Erythroblast (primary cell): ENCODE results near the gene MMRN2.

Experiments used
- DNase-seq, 2 experiments: peaks; one replicate each; lab custom pipeline; 2025; lab: John Stamatoyannopoulos, UW
- GATA1 ChIP-seq: IDR thresholded peaks from 2 replicates; pipeline ENCODE4 v1.6.1; 2011; ENCODE audit warnings: low read depth, mild to moderate bottlenecking, control low read depth, low read length, moderate library complexity
- POLR2A ChIP-seq: IDR thresholded peaks from 2 replicates; pipeline ENCODE4 v1.6.1; 2011; ENCODE audit warnings: mild to moderate bottlenecking, low read length

Gene MMRN2

DNA sequence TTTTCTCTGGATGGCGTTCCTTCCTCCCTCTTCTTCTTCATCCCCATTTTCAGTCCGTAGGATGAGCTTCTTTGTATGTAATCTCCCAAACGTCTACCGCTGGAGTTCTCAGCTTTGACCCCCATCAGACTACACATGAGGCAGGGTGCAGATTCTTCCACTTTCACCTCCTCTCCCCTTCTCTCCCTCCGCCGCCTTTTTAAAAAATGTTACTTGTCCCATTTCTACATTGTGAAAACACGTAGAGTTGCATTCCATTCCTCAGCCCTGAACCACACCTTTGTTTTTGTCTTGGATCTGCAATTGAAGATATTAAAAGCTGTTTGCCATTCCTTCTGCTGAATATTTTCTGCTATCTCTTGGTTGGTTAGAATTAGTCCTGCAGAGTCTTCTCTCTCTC, 17.1 kb upstream of the MMRN2 start:
- DNase-seq, result no peak
- TF ChIP-seq GATA1 (no peak), POLR2A (no peak)

- TF ChIP-seq GATA1 (no peak), POLR2A (no peak)
Measured at GRCh38 chr10:86972613-86973380, 15.4 kb upstream of the MMRN2 start.

DNA sequence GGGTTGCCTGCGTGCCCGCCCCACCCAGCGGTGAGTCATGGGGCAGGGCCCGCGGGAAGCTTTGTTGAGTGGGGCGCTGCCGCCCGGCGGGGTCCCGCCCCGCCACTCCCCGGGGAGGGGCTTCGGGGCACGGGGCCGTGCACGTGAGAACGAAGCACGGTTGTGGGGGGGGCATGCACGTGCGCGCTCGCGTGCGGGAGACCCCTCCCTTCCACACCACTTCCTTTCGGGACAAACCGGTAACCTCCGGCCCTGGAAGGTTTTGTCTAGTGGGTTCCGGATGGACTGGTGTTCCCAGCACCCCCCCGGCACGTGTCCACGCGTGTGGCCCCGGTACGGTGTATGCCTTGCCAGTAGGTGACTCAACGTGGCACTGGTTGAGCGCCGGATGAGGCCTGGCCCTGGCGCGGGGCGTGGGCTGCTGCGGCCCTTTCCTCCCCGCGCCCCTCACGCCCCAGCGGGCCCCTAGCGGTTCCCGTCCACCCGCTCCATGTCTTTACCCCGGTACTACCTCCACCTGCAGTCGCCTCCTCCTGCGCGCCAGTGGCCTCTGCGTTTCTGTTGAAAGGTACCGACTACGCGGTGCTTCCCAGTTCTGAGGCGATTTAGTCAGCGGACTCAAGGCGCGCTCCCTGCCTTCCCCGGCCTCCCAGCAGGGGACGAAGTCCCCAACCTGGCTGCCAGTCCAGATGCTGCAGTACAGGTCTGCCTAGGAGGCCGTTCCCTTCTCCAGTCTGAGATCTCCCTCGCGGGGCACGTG, 14.0 kb upstream of the MMRN2 start:
- DNase-seq, result peak; percentile 69 to 78

More at GRCh38 chr10:86972613-86973380, 15.4 kb upstream of the MMRN2 start:
- no peak for DNase-seq

GRCh38 chr10:86970982-86971231, 13.5 kb upstream of the MMRN2 start:
- no peak for TF ChIP-seq GATA1
- no peak for TF ChIP-seq POLR2A
- DNase-seq, result no peak

More for the DNA sequence above, 14.0 kb upstream of the MMRN2 start:
- TF ChIP-seq GATA1 (no peak), POLR2A (no peak)

- no peak for TF ChIP-seq POLR2A
- TF ChIP-seq GATA1, result no peak
- DNase-seq, result no peak
Measured at GRCh38 chr10:86970162-86970981, 13.0 kb upstream of the MMRN2 start.

GRCh38 chr10:86969421-86970041, 12.1 kb upstream of the MMRN2 start:
- TF ChIP-seq GATA1, result no peak
- TF ChIP-seq POLR2A, result no peak
- no peak for DNase-seq

- no peak for DNase-seq
- TF ChIP-seq POLR2A (no peak), GATA1 (no peak)
Measured at GRCh38 chr10:86968994-86969355, 11.6 kb upstream of the MMRN2 start.

- DNase-seq, result no peak
Measured at GRCh38 chr10:86968271-86968993, 11.0 kb upstream of the MMRN2 start, which contains the start of gene ADIRF. ADIRF (plus strand) TSS chr10:86968482; CDS start chr10:86968545, 63 bp downstream.

DNA sequence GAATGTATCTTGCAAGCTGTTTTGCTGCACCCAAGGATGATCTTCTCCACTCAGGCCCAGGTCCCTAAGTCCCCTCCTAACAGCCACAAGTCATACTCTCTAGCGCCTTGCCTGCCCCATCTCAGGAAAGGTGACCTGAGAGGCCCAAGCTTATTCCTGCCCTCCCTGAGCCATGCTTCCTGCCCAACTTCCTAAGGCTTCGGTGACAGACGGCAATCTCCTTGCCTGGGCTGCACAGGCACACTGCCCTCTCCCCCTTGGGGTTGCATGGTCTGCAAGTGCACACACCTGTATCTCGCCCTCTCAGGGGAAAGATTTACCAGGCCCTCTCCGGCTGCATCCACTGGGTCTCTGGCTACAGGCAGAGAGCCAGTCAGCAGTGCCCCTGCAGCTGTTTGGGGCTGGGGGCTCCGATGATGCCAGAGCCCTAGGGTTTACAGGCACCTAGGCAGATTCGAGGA, 10.1 kb upstream of the MMRN2 start:
- no peak for DNase-seq
- TF ChIP-seq POLR2A (no peak), GATA1 (no peak)

More at GRCh38 chr10:86968271-86968993, 11.0 kb upstream of the MMRN2 start, which contains the start of gene ADIRF:
- TF ChIP-seq POLR2A, result no peak

- TF ChIP-seq POLR2A (no peak), GATA1 (no peak)
- no peak for DNase-seq
Measured at GRCh38 chr10:86965986-86966654, 8.7 kb upstream of the MMRN2 start.

DNA sequence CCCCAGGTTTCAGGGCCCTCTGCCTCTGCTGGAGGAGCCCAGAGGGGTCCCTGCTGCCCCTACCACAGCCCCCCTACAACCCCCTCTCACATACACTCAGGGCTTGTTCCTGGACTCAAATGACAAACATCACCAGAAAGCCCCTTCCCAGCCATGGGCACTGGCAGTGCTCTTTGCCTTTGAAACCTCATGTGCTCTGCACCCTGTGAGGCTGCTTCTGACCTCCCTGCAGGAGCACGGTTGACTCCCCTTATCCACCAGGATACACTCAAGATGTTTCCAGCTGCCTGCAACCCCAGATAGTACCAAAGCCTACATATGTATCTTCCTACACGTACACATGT, 7.4 kb upstream of the MMRN2 start:
- DNase-seq, result no peak

More for the DNA sequence above, 7.4 kb upstream of the MMRN2 start:
- TF ChIP-seq GATA1 (no peak), POLR2A (no peak)
